Stimulated activated CD4-positive, alpha-beta T cell treated with anti-CD3 and anti-CD28 coated beads, Interleukin-15, amount 100 ng/mL, for 24 hours (primary cell): ENCODE measurements around the gene PCDHB11.
A peak's percentile ranks its signal among the peaks of the same experiment; 100 is the strongest.
"Not testable (repeated sequence)": the region's sequence is repeated elsewhere in the genome, so short reads cannot be mapped to it uniquely, and the experiment has no call there.

Source experiments
- DNase-seq: peaks from one replicate; pipeline ENCODE4 v3.0.0-alpha.2; 2020

The PCDHB11 gene

DNA sequence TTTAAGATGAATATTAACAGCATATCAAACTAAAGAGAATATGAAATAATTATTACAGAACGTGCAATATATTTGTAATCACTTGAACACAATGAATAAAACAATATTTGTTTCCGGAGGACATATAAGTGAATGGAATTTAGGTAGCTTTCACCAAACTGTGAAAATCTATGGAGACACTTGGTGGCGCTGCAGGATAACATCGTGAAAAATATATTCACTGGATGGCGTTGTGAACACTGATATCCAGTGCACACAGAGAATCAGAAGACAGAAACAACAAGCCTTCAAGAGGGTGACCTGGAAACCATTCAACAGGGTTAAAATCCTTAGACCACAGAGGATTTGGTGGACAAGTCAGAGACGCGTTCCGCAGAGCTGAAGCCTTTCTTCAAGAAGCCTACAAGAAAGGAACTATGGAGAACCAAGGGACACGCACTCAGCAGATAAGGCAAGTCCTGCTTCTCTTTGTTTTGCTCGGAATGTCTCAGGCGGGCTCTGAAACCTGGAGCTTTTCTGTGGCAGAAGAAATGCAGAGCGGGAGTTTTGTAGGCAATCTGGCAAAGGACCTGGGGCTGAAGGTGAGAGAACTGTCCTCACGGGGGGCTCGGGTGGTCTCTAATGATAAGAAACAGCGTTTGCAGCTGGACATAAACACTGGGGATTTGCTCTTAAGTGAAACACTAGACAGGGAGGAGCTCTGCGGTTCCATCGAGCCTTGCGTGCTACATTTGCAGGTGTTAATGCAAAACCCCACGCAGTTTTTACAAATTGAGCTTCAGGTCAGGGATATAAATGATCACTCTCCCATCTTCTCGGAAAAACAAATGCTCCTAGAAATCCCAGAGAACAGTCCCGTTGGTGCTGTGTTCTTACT lies at the start of gene PCDHB11:
Gene PCDHB11 (plus strand): TSS at position 269 of the 877 bp plus-strand sequence. CDS start 148 bp downstream, at position 417.
- no peak for DNase-seq

DNA sequence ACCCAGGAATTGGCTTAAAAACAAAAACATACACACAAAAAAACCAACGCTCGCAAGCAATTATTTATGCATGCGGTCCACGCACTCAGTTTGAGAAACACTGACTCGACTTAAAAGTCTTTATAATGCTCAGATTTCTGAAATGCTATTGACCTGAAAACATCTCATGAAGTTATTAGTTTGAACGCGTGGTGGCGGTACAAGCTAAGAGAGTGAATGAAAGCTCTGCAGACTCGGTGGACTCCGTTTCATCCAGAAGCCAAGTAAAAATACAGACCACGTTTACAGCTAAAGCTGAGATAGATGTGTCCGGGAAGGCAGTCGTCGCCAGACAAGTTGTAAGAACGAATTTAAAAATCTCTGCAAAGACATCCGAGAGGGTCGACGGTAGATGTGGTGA lies 49.6 kb upstream of the PCDHB11 start, which contains the start of gene PCDHB6:
Gene PCDHB6 (plus strand): TSS at position 246 of the 400 bp plus-strand sequence. CDS start 201 bp downstream, outside the sequence.
- DNase-seq = peak; percentile 13

GRCh38 chr5:141150224-141150992 lies 49.0 kb upstream of the PCDHB11 start:
- DNase-seq = no peak

- DNase-seq = no peak
These were observed 48.5 kb upstream of the PCDHB11 start for GRCh38 chr5:141150993-141151325.

- DNase-seq = not testable (repeated sequence)
These were observed 47.8 kb upstream of the PCDHB11 start for GRCh38 chr5:141151632-141152031.

DNA sequence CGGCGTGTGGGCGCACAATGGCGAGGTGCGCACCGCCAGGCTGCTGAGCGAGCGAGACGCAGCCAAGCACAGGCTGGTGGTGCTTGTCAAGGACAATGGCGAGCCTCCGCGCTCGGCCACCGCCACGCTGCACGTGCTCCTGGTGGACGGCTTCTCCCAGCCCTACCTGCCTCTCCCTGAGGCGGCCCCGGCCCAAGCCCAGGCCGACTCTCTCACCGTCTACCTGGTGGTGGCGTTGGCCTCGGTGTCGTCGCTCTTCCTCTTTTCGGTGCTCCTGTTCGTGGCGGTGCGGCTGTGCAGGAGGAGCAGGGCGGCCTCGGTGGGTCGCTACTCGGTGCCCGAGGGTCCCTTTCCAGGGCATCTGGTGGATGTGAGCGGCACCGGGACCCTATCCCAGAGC lies 47.3 kb upstream of the PCDHB11 start:
- not testable (repeated sequence) for DNase-seq

DNA sequence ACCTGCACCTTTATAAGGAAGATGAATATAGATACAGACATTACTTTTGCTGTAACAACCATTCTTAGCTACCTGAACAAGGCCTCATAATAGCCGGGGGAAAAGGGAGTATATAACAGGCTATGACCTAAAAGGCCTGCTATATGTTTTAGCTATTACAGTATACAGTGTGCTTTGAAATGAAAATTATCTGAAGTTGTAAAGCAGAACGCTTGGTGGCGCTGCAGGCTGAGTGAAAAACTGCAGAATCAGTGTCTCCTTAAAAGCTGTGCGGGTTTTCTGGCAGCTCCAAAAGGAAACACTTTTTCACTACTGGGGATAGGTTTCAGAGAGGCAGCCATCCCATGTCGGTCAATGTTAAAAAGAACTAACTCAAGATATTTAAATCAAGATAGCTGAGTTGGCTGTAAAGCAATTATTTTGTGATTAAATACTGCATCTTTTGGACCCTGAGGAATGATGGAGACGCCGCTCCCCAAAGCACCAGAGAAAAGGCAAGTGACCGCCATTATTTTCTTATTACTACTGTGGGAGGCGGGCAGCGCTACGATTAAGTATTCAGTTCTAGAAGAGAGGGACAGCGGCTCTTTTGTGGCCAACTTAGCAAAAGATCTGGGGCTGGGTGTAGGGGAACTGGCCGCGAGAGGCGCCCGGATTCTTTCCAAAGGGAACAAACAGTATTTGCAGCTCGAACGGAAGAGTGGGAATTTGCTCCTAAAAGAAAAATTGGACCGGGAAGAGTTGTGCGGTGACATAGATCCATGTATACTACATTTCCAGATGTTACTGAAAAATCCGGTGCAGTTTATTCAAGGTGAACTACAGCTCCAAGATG lies 43.7 kb upstream of the PCDHB11 start:
- no peak for DNase-seq

GRCh38 chr5:141157356-141157755 lies 42.1 kb upstream of the PCDHB11 start:
- not testable (repeated sequence) for DNase-seq

DNA sequence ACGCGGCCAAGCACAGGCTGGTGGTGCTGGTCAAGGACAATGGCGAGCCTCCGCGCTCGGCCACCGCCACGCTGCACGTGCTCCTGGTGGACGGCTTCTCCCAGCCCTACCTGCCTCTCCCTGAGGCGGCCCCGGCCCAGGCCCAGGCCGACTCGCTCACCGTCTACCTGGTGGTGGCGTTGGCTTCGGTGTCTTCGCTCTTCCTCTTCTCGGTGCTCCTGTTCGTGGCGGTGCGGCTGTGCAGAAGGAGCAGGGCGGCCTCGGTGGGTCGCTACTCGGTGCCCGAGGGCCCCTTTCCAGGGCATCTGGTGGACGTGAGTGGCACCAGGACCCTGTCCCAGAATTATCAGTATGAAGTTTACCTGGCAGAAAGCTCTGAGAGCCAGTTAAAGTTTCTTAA lies 41.5 kb upstream of the PCDHB11 start:
- not testable (repeated sequence) for DNase-seq

- DNase-seq = peak; percentile 33
These were observed 26.8 kb upstream of the PCDHB11 start, which contains the start of gene PCDHB7 for GRCh38 chr5:141172381-141173204. Gene PCDHB7 (plus strand): TSS chr5:141172644. CDS start chr5:141172836, 192 bp downstream.

DNA sequence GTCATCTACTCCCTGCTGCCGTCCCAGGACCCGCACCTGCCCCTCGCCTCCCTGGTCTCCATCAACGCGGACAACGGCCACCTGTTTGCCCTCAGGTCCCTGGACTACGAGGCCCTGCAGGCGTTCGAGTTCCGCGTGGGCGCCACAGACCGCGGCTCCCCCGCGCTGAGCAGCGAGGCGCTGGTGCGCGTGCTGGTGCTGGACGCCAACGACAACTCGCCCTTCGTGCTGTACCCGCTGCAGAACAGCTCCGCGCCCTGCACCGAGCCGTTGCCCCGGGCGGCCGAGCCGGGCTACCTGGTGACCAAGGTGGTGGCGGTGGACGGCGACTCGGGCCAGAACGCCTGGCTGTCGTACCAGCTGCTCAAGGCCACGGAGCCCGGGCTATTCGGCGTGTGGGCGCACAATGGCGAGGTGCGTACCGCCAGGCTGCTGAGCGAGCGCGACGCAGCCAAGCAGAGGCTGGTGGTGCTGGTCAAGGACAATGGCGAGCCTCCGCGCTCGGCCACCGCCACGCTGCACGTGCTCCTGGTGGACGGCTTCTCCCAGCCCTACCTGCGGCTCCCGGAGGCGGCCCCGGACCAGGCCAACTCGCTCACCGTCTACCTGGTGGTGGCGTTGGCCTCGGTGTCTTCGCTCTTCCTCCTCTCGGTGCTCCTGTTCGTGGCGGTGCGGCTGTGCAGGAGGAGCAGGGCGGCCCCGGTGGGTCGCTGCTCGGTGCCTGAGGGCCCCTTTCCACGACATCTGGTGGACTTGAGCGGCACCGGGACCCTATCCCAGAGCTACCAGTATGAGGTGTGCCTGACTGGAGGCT lies 24.9 kb upstream of the PCDHB11 start:
- not testable (repeated sequence) for DNase-seq

- DNase-seq = no peak
These were observed 23.5 kb upstream of the PCDHB11 start for GRCh38 chr5:141175933-141176332.

DNA sequence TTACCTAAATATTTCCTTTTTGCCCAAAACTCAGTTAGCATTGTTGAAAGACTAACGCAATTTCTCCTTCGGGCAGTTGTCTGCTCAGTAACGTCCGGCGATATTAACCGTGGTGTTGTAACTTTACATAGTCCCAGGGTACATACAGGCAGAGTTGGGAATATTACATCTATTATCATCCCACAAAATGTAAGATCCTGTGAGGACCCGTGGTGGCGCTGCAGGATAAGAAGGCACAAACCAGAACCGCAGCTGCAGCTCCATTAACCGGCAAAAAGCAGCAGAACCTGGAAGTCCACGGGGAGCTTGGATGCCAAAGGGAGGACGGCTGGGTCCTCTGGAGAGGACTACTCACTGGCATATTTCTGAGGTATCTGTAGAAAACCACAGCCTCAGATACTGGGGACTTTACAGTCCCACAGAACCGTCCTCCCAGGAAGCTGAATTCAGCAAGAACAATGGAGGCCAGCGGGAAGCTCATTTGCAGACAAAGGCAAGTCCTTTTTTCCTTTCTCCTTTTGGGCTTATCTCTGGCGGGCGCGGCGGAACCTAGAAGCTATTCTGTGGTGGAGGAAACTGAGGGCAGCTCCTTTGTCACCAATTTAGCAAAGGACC lies 21.7 kb upstream of the PCDHB11 start, which contains the start of gene PCDHB8:
Gene PCDHB8 (plus strand): TSS at position 214 of the 615 bp plus-strand sequence. CDS start 245 bp downstream, at position 459.
- not testable (repeated sequence) for DNase-seq

- DNase-seq = not testable (repeated sequence)
These were observed 20.1 kb upstream of the PCDHB11 start for GRCh38 chr5:141179371-141179770.

- not testable (repeated sequence) for DNase-seq
These were observed 19.6 kb upstream of the PCDHB11 start for GRCh38 chr5:141179876-141180275.

- no peak for DNase-seq
These were observed 19.1 kb upstream of the PCDHB11 start for GRCh38 chr5:141180313-141180712.

GRCh38 chr5:141182248-141182647 lies 17.2 kb upstream of the PCDHB11 start, which contains the start of gene PCDHB16:
Gene PCDHB16 (plus strand): TSS chr5:141182387. CDS start chr5:141182560, 173 bp downstream.
- DNase-seq = no peak

GRCh38 chr5:141184117-141184855 lies 15.1 kb upstream of the PCDHB11 start:
- not testable (repeated sequence) for DNase-seq

DNA sequence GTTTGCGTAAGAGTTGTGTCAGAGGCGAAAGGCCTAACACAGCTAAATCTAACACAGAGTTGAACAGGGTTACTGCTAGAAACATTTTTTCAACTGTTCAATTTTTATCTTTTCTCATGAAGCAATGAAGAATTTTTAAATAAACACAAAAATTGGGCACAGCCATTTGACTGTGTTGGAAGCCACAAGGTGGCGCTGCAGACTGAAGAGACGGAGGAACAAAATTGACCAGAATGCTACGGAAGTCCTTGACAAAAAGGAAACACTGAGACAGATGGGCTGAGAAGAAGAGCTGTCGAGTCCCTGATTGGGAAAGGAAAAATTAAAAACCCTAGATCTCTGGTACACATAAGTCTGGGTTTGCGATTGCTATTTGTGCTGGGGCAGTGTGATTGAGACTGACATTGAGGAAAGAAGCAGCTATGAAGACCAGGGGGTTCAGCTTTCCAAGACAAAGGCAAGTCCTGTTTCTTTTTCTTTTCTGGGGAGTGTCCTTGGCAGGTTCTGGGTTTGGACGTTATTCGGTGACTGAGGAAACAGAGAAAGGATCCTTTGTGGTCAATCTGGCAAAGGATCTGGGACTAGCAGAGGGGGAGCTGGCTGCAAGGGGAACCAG lies 12.4 kb upstream of the PCDHB11 start, which contains the start of gene PCDHB9:
Gene PCDHB9 (plus strand): TSS at position 265 of the 616 bp plus-strand sequence. CDS start 158 bp downstream, at position 423.
- peak; percentile 47 for DNase-seq
